Tibial nerve (tissue), 4 donors: ENCODE measurements around the gene TXLNG. TPM values are rescaled to one million over a fixed set of nuclear protein-coding genes. Genes with fewer than 3 reads are reported as not detected.

Experiments
- DNase-seq, 2 donors: peaks; one replicate each; pipeline ENCODE4 v3.0.0-alpha.2; 2019; ENCODE audit warnings: low spot score in 2 of 2
- H3K27ac ChIP-seq, 4 donors: fragments of 200-600 bp; sonication (generic) in 3 of 4; one replicate each; pipeline ENCODE4 v1.5.1; 2017 to 2019; ENCODE audit warnings: mild to moderate bottlenecking in 1 of 4
- H3K27me3 ChIP-seq, 2 donors: fragments of 200-600 bp; sonication (generic) in 1 of 2; one replicate each; pipeline versions ENCODE4 v1.5.1 to v1.6.0; 2017 to 2019
- H3K36me3 ChIP-seq, 3 donors: fragments of 200-600 bp; sonication (generic); one replicate each; pipeline ENCODE4 v1.5.1; 2018 to 2019
- H3K4me1 ChIP-seq, 4 donors: fragments of 200-600 bp; sonication (generic) in 3 of 4; one replicate each; pipeline ENCODE4 v1.5.1; 2017 to 2019
- H3K4me3 ChIP-seq, 4 donors: fragments of 200-600 bp; sonication (generic) in 3 of 4; one replicate each; pipeline ENCODE4 v1.5.1; 2017 to 2019; ENCODE audit warnings: mild to moderate bottlenecking in 1 of 4, moderate library complexity in 1 of 4
- H3K9me3 ChIP-seq, 4 donors: fragments of 200-600 bp; sonication (generic) in 3 of 4; one replicate each; pipeline ENCODE4 v1.5.1; 2017 to 2019
- CTCF ChIP-seq, 5 experiments: fragments of 200-600 bp in 3 of 5; fragments of 450-650 bp in 2 of 5; sonication (generic) in 3 of 5; IDR thresholded peaks; one replicate each; pipeline ENCODE4 v1.5.1; 2016 to 2019; ENCODE audit warnings: antibody characterized with exemption in 5 of 5, mild to moderate bottlenecking in 3 of 5, moderate library complexity in 2 of 5
- EP300 ChIP-seq, 2 donors: sonication (generic); formaldehyde crosslinking; IDR thresholded peaks; one replicate each; pipeline ENCODE4 v1.6.1; 2017; ENCODE audit warnings: antibody characterized with exemption in 2 of 2, mild to moderate bottlenecking in 1 of 2
- POLR2A ChIP-seq, 2 donors: fragments of 450-650 bp; IDR thresholded peaks; one replicate each; pipeline ENCODE4 v1.6.1; 2017; ENCODE audit warnings: antibody characterized with exemption in 2 of 2, mild to moderate bottlenecking in 2 of 2, moderate library complexity in 2 of 2
- WGBS, 2 donors: methylation state at CpG; one replicate each; pipeline ENCODE4 v1.1.5; 2018; 5-methylcytosine and 5-hydroxymethylcytosine counted together
- total RNA-seq, 4 donors: library from RNA; depleted of rRNA; stranded (reverse); fragments of >200 nt; gene quantifications; one replicate each; pipeline ENCODE4 v1.1.0, GENCODE V29; 2016

The TXLNG gene
- total RNA-seq, 4 donors from 2014 or later = 16.3 to 22.2 (median 20.0) TPM

GRCh38 chrX:16827225-16827624, 41.0 kb downstream of the TXLNG start:
- DNase-seq = no peak
- Histone ChIP-seq H3K36me3 (peaks cover 0 to 13% (median 0%) of the 10 kb centered on the region in 3 donors), H3K4me3 (no peak overlapping the region), H3K9me3 (no peaks in the 10 kb centered on the region), H3K4me1 (peaks cover 0 to 17% (median 0%) of the 10 kb centered on the region in 4 donors), H3K27me3 (no peaks in the 10 kb centered on the region), H3K27ac (peak overlapping the region in 1 of 4 donors; percentile 24)
- no peak for TF ChIP-seq CTCF (IDR thresholded peaks at IDR 0.05)
- no peak for TF ChIP-seq EP300 (IDR thresholded peaks at IDR 0.05)
- TF ChIP-seq POLR2A (IDR thresholded peaks at IDR 0.05) = no peak
- 76 to 80% methylated on average over 2 of the region's 2 CpGs for WGBS, 2 donors

- Histone ChIP-seq H3K36me3 (peaks cover 0 to 22% (median 0%) of the 10 kb centered on the region in 3 donors), H3K4me1 (peaks cover 0 to 17% (median 0%) of the 10 kb centered on the region in 4 donors), H3K27me3 (no peaks in the 10 kb centered on the region), H3K4me3 (no peak overlapping the region), H3K27ac (peak overlapping the region in 3 of 4 donors; percentile 26 to 78 (median 77)), H3K9me3 (no peaks in the 10 kb centered on the region)
- peak; percentile 15 to 81 for DNase-seq
- TF ChIP-seq POLR2A (IDR thresholded peaks at IDR 0.05) (no peak), CTCF (IDR thresholded peaks at IDR 0.05) (no peak), EP300 (IDR thresholded peaks at IDR 0.05) (peak; percentile 41 to 75)
- 39 to 75% methylated on average over 6 of the region's 6 CpGs for WGBS, 2 donors
Measured at GRCh38 chrX:16828124-16828908, 42.0 kb downstream of the TXLNG start.

GRCh38 chrX:16832301-16832700, 46.0 kb downstream of the TXLNG start:
- 71 to 91% methylated on average over 5 of the region's 5 CpGs for WGBS, 2 donors
- no peak for DNase-seq
- Histone ChIP-seq H3K4me1 (peaks cover 0 to 7% (median 0%) of the 10 kb centered on the region in 4 donors), H3K9me3 (no peaks in the 10 kb centered on the region), H3K4me3 (no peak overlapping the region), H3K36me3 (peaks cover 0 to 35% (median 0%) of the 10 kb centered on the region in 3 donors), H3K27me3 (no peaks in the 10 kb centered on the region), H3K27ac (no peak overlapping the region)
- TF ChIP-seq CTCF (IDR thresholded peaks at IDR 0.05) (no peak), POLR2A (IDR thresholded peaks at IDR 0.05) (no peak), EP300 (IDR thresholded peaks at IDR 0.05) (no peak)

- Histone ChIP-seq H3K27me3 (no peaks in the 10 kb centered on the region), H3K9me3 (no peaks in the 10 kb centered on the region), H3K36me3 (peaks cover 0 to 33% (median 0%) of the 10 kb centered on the region in 3 donors), H3K4me1 (no peaks in the 10 kb centered on the region), H3K27ac (no peak overlapping the region), H3K4me3 (no peak overlapping the region)
- WGBS, 2 donors = 74 to 85% methylated on average over 6 of the region's 6 CpGs
- no peak for DNase-seq
- TF ChIP-seq EP300 (IDR thresholded peaks at IDR 0.05) (no peak), CTCF (IDR thresholded peaks at IDR 0.05) (no peak), POLR2A (IDR thresholded peaks at IDR 0.05) (no peak)
Measured at GRCh38 chrX:16834806-16835205, 48.5 kb downstream of the TXLNG start.

- peaks cover 0 to 33% (median 0%) of the 10 kb centered on the region in 3 donors for H3K36me3 ChIP-seq
- 55 to 67% methylated on average over 7 to 9 of the region's 9 CpGs for WGBS, 2 donors
Measured at GRCh38 chrX:16836371-16836770, 50.1 kb downstream of the TXLNG start.

More at GRCh38 chrX:16836371-16836770, 50.1 kb downstream of the TXLNG start:
- Histone ChIP-seq H3K4me1 (no peaks in the 10 kb centered on the region), H3K4me3 (no peak overlapping the region), H3K27me3 (no peaks in the 10 kb centered on the region), H3K27ac (no peak overlapping the region), H3K9me3 (no peaks in the 10 kb centered on the region)
- no peak for TF ChIP-seq EP300 (IDR thresholded peaks at IDR 0.05)
- peak in 4 of 5 experiments; percentile 15 to 29 (median 26) for TF ChIP-seq CTCF (IDR thresholded peaks at IDR 0.05)
- DNase-seq = no peak
